GM10266 (cell line): ENCODE data around the gene CILP.
"Not testable (repeated sequence)": the region's sequence is repeated elsewhere in the genome, so short reads cannot be mapped to it uniquely, and the experiment has no call there.

Experiments
- DNase-seq: peaks from one replicate; pipeline ENCODE4 v3.0.0; 2012; ENCODE audit errors: extremely low spot score
- CTCF ChIP-seq: IDR thresholded peaks from 2 replicates; pipeline ENCODE4 v1.5.1; 2012; ENCODE audit warnings: mild to moderate bottlenecking, low read depth; ENCODE audit not compliant: control insufficient read depth, insufficient read depth; ENCODE audit errors: missing control alignments

The CILP gene

GRCh38 chr15:65183865-65184159 lies 27.5 kb downstream of the CILP start:
- DNase-seq = no peak
- no peak for TF ChIP-seq CTCF

- no peak for TF ChIP-seq CTCF
- DNase-seq = no peak
These were observed 28.7 kb downstream of the CILP start for GRCh38 chr15:65182538-65182937.

DNA sequence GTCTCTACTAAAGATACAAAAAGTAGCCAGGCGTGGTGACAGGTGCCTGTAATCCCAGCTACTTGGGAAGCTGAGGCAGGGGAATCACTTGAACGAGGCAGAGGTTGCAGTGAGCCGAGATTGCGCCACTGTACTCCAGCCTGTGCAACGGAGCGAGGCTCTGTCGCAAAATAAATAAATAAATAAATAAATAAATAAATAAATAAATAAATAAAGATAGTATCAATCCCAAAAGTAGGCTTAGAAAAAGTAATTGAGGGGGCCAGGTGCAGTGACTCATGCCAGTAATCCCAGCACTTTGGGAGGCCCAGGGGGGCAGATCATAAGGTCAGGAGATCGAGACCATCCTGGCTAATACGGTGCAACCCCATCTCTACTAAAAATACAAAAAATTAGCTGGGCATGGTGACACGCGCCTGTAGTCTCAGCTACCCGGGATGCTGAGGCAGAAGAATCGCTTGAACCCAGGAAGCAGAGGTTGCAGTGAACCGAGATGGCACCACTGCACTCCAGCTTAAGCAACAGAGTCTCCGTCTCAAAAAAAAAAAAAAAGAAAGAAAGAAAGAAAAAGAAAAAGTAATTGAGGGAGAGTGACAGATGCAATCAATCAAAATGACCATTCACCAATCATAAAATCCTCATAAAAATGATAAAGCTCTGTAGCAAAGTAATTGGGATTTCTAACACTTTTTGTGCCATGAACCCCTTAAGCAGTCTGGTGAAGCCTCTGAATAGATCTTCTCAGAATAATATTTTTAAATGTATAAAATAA lies 29.5 kb downstream of the CILP start:
- DNase-seq = not testable (repeated sequence)

DNA sequence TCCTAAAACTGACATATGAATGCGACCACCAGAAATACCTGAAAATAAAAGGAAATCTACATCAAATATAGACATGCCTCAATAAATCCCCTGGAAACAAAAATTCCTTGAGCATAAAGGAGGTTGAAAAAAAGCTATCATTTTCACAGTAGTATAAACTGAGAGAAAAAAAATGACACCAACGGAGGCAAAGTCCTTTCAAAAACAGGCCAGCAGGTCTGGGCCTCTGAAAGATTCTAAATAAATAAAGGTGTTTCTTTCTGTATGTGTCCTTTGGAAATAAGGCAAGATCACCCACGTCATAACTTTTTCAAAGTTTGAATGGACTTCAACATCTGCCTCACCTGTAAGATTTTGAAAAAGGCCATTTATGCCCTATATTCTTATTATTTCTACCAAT lies 31.1 kb downstream of the CILP start:
- DNase-seq = no peak
- TF ChIP-seq CTCF = no peak

DNA sequence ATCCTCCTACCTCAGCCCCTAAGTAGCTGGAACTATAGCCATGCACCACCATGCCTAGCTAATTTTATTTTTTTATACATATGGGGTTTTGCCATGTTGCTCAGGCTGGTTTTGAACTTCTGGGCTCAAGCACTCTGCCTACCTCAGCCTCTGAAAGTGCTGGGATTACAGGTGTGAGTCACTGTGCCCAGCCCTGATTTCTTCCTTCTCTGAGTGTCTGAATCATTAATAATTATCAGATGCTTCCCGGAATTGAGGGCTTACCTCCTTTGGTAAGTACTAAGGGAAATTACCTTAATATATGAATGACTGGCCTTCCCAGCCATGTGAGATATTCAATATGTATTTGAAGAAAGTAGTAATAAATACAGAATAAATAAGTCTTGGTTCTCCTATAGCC lies 33.4 kb downstream of the CILP start:
- no peak for TF ChIP-seq CTCF
- no peak for DNase-seq

DNA sequence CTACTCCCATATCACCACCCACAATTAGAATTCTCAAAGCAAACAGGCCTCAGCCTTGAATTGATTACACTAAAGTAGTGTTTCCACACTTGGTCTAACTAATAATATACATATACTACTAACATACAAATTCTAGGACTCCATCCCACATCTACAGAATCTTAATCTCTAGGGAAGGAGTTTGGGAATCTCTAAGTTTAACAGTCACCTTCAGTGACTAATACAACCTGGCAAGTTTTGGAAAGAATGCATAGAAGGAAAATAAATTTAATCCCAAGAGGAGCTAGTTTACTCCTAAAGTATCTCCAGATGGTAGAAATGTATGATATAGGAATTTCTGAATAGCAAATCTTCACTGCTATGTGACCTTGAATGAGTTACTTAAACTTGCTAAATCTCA lies 35.2 kb downstream of the CILP start:
- DNase-seq = no peak
- no peak for TF ChIP-seq CTCF

DNA sequence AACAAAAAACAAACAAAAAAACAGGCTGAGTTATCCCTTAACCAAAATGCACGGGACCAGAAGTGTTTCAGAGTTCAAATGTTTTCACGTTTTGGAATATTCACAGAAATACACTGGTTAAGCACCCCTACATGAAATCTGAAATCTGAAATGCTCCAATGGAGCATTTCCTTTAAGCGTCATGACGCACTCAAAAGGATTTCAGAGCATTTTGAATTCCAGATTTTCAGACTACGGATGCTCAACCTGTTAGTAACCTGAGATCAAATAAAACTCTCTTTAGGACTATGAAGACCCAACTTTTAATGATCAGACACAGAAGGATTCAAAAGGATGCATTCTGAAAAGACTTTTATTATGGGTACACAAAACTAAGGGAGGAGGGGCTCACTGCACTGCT lies 35.8 kb downstream of the CILP start:
- TF ChIP-seq CTCF = no peak
- DNase-seq = no peak

GRCh38 chr15:65174509-65174908 lies 36.8 kb downstream of the CILP start:
- TF ChIP-seq CTCF = no peak
- no peak for DNase-seq
